ENCODE measurements around the gene SWAP70.
"Not testable (repeated sequence)": the region's sequence is repeated elsewhere in the genome, so short reads cannot be mapped to it uniquely, and the experiment has no call there.

SWAP70 gene

DNA sequence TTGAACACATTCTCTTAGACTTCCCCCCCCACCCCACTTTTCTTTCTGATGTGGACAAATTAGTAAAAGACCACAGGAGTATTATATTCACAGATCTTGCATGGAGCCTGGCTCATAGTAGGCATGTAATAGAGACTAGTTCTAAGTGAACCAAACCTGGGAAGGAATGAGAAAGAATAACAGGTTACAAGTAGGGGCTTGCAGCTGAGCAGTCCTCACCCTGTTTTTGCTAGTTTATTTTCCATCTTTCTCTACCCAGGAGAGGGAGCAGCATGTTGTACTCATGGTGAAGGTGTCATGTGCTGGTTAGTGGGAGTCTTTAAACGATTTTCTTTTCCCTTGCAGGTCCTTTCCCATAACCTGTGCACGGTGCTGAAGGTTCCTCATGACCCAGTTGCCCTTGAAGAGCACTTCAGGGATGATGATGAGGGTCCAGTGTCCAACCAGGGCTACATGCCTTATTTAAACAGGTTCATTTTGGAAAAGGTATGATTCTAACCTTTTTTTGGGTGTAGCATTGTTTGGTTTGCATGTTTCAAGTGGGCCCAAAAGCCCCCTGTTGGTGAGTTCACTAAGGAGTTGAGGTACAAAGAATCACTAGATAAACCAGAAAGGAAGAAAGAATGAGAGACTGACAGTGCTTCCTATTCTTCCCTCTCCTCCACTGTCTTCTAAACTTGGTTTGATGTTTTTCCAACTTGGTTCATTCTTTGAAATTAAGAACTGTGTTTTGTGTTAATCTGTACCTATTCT, 30.1 kb downstream of the SWAP70 start:
- ATAC-seq: no peak

DNA sequence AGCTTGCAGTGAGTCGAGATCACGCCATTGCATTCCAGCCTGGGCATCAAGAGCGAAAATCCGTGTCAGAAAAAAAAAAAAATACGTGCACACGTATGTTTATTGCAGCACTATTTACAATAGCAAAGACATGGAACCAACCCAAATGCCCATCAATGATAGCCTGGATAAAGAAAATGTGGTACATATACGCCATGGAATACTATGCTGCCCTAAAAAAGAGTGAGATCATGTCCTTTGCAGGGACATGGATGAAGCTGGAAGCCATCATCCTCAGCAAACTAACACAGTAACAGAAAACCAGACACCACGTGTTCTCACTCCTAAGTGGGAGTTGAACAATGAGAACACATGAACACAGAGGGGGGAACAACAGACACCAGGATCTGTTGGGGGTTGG, 31.4 kb downstream of the SWAP70 start:
- ATAC-seq: not testable (repeated sequence)

DNA sequence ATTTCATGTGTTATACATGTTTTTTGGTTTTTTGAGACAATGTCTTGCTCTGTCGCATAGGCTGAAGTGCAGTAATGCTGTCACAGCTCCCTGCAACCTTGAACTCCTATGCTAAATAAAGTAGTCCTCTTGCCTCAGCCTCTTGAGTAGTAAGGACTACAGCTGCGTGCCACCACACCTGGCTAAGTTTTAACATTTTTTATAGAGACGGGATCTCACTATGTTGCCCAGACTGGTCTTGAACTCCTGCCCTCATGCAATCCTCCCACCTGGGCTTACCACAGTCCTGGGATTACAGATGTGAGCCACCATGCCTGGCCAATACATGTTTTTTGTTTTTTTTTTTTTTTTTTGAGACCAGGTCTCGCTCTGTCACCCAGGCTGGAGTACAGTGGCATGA, 33.9 kb downstream of the SWAP70 start:
- ATAC-seq: no peak

DNA sequence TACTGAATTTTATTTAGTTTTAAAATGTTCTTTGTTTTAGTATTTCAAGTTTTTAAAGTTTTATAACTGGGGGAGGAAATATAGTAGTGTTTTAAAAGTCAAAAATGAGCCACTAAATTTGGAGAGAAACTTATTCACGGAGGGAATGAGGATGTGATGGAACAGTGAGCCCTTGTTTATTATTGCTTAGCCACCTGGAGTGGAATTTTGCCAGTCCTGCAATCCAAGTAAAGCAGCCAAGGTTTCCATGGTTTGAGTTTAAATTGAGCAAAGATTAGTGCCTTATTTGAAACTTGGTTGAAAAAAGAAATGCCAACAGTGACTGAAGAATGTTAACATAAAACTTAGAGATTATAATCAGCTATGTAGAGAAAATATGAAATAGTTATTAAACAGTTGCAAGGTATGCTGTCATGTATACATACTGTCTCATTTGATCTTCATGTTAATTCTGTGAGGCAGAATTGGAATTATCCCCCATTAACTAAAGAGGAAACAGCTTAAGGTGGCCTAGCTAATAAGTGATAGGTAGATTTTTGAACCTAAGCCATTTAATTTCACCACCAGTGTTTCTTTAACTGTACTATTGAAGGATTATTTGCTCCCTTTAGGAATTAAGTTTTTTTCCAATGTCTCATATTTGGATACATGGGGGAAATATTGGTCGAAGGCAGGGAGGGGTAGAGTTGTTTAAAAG, 36.4 kb downstream of the SWAP70 start:
- ATAC-seq: no peak

DNA sequence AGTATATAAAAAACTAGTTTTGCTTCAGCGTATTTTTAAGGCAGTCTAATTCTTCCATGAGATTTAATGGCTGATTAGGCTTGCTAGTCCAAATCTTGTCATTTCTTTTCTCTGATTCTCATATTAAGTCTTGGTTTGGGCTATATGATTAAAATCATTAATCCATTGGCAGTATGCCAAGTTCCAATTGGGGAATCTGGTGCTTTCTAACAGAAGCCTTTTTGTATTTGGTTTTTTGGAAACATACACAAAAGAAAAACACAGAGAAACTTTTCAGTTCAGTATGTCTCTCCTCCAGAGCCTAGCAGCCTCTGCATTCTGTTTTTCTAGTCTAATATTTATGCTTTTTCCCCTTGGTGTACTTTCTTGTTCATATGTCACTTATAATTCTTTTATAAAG, 37.9 kb downstream of the SWAP70 start:
- ATAC-seq: no peak

DNA sequence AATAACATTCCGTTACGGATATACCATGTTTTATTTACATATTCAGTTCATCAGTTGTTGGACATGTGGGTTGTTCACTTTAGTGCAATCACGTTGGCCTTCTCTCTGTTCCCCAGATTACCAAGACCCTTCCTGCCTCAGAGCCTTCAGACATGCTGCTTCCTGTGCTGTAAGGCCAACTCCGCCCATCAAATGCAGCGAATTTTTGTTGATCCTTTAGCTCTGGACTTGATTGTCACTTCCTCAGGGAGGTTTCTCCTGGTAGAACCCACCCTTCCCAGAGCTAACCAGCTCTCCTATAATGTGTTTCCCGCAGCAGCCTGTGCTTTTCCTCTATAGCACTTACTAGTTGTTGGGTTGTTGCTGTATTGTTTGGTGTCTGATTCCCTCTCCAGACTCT, 39.4 kb downstream of the SWAP70 start:
- ATAC-seq: no peak

DNA sequence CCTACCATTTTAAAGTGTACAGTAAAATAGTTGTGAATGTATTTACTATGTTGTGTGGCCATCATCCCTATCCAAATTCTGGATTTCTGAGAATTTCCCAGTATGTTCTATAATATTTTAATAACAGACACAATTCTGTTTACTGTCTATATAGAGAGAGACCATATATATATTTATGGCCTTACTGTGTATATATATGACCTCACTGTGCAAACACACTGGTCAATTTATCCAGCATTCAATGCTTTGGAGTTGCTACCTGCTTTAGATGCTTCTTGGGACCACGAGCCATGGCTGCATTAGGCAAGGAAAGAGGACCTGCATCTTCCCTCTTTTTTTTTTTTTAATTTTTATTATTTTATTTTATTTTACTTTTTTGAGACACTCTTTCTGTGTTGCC, 40.2 kb downstream of the SWAP70 start:
- no peak for ATAC-seq

DNA sequence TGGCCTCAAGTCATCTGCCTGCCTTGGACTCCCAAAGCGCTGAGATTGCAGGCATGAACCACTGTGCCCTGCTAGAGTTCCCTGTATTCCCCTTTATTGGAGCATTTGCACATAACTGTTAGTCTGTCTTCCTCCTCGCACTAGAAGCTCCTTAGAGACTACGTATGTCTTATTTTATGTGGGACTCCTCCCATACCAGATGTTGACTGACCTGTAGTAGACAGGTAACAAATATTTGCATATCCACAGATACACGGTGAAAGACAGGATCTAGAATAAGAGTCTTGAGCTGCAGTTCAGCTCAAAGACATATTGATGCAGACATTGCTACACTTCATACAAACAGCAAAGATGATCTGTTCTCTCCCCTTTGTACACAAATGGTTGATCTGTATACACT, 40.7 kb downstream of the SWAP70 start:
- ATAC-seq: no peak

DNA sequence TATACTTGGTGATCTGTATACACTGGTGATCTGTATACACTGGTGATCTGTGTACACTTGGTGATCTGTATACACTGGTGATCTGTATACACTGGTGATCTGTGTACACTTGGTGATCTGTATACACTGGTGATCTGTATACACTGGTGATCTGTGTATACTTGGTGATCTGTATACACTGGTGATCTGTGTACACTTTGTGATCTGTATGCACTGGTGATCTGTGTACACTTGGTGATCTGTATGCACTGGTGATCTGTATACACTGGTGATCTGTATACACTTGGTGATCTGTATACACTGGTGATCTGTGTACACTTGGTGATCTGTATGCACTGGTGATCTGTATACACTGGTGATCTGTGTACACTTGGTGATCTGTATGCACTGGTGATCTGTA, 41.5 kb downstream of the SWAP70 start:
- ATAC-seq: not testable (repeated sequence)

DNA sequence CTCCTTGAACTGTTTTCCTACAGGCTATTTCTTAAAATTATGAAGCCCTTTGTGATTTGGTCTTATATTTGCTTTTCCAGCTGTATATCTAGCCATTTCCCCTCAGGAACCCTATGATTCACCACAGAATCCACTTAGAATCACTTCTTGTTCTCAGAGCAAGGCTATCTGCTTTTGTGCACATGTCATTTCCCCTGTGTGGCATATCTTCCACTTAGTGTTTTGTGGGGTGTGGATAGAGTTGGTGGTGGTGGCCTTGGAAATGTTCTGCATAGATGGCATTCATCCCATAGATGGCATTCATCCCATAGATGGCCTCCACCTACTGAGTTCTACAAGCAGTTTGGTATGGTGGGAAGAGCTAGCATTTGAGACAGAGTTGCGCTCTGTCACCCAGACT, 44.7 kb downstream of the SWAP70 start:
- ATAC-seq: no peak

DNA sequence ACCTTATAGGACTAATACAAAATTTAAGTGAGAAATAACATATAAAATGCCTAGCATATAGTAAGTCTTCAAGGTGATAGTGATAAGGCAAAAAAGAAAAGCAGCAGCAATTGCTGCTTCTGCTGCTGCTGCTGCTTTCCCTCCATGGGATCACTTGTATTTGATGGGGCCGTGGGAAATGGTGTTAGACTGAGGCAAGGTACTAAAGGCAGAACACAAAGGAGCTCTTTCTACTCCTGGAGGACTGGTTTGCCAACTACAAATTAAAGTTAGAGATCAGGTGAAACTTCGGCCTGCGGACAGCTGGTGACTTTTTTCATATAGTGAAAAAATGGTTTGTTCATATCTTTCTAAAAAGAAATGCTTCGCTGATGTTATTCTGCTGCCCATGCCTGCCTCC, 46.3 kb downstream of the SWAP70 start:
- ATAC-seq: no peak

DNA sequence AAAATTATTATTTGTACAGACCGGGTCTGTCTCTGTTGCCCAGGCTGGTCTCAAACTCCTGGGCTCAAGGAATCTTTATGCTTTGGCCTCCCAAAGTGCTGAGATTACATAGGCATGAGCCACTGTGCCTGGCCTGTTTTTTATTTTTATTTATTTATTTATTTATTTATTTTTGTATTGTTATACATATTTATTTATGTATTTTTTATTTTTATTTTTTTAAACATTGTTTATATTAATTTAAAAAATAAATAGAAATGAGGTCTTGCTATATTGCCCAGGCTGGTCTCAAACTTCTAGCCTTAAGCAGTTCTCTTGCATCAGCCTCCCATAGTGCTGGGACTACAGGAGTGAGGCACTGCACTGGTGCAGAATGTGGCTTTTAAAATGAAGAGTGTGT, 47.0 kb downstream of the SWAP70 start:
- ATAC-seq: no peak

DNA sequence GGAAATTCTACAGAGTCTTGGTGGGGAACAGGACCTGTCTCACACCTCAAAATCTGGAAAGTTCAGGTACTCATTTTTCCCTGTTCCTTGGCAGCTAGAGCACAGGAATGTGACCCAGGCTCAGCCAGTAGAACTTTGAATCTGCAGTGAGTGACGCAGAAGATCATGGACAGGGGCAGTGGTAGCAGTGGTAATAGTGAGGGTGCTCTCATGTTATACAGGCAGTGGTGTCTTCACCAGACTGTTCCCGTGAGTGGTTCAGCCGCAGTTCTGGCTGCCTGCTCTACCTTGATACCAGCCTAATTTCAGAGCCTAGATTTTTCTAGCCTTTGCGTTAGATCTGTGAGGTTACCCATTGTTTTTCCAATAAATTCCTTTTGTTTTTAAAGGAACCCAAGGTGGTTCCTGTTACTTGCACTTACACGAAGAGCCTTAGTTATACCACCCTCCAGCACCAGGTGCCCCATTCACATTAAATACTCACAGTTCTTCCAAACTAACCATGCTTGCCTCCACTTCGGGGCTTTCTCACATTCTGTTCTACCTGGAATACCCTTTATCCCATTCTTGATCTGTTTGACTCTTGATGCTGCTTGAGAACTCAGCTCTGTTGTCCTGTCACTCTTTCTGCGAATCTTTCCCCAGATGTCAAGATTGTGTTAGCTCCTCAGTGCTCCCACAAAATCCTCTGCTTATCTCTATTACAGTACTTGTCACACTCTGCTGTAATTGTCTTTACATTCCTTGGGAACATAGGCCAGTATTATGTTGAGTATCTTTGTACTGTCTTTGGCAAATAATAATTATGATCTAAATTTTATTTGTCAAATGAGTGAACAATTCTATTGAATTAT, 47.8 kb downstream of the SWAP70 start:
- ATAC-seq: no peak

DNA sequence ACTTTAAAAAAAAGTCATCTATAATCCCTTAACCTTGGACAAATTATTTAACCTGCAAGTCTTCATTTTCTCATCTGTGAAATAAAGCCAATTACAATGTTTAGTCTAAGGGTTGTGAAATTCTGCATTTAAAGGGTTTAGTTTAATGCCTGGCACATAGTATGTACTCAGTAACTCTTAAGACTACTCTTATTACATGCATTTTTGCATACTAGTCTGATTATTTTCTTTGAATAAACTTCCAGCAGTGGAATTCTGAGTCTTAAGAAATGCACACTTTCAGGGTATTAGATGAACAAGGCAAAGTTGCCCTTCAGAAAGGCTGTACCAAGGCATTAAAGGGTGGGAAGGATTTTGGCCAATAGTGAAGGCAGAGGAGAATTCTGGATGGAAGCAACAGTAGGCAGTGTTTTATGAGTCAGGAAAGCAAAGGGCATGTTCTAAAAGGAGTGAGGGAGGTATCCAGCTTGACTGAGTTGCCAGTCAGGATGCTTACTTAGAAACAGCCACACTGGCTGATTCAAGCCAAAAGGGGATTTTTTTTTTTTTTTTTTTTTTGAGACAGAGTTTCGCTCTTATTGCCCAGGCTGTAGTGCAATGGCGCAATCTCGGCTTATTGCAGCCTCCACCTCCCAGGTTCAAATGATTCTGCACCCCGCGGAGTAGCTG, 50.5 kb downstream of the SWAP70 start:
- ATAC-seq: no peak

DNA sequence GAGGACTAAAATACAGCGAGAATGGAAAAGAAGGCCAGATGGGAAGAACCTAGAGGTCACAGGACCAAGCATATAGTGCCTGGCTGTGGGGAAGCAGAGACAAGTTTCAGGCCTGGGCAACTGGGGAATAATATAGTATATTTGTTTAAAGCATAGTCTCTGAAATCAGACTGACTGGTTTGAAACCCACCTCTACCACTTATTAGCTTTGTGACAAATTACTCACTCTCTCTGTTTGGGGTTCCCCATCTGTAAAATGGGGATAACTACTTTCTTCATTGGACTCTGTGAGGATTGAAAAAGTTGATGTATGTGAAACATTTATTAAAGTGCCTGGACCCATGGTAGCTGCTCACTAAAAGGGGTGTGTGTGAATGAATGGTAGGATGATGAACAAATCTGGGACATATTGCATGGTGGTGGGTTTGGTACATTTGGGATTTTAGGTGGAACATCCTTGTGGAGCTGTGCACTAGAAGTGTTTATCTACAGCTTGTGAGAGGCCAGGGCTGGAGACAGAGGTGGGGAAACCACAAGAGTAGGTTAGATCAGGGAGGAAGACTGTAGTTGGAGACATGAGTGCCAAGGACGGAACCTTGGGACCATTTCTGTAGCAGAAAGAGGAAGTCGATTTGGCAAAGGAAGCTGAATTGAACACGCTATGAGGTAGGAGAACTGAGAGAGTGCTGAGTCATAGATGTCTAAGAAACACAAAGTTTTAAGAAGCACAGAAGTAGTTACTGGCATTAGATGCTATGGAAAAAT, 52.6 kb downstream of the SWAP70 start:
- peak; percentile 48 to 74 for ATAC-seq

DNA sequence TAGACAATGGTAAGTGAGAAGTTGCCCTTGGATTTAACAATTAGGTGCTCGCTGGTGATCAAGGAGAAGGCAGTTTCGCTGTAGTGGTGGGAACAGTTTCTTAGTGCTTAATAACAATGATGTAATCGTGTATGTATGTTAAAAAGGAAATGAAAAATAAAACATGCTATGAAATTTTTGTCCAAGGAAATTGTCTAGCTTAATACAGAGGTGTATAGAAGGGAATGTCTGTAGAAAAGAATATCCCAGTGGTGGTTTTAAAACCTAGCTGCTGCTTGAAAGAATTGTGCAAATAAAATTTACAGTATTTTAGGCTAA, 53.1 kb downstream of the SWAP70 start:
- ATAC-seq: no peak

DNA sequence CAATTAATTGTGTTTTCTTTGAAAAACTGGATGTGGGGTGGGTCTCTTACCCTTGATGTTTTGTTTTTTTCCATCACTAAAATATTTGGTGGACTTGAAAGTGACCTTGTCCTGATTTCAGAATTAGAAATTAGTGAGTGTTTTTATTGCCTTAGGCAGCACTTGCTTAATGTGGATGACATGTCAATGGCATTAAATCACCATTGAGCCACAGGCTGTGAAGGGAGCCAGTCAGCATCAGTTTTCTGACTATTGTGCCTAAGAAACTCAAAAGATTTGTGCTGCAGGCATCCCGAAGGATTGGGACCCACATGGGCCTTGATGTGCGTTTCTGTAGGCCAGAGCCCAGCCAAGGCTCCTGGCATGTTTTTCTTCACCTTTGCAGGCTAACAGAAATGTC, 53.8 kb downstream of the SWAP70 start:
- ATAC-seq: no peak

DNA sequence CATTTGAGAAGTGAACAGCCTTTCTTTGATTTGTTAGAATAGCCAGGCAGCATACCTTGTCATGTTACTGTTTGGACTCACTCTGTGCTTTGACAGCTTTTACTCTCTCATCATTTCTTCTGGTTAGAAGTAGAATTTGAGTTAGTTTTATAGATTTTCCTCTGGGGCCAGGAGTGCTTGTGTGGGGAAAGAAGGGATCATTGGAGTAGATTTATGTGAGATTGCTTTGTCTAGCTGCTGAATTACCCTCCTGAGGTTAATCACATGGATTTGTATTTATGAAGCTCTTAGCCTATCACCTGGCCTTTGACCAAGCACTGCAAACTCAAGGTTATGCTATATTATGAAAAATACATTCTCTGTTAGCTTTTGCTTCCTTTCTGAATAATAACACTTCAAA, 54.3 kb downstream of the SWAP70 start:
- ATAC-seq: no peak

DNA sequence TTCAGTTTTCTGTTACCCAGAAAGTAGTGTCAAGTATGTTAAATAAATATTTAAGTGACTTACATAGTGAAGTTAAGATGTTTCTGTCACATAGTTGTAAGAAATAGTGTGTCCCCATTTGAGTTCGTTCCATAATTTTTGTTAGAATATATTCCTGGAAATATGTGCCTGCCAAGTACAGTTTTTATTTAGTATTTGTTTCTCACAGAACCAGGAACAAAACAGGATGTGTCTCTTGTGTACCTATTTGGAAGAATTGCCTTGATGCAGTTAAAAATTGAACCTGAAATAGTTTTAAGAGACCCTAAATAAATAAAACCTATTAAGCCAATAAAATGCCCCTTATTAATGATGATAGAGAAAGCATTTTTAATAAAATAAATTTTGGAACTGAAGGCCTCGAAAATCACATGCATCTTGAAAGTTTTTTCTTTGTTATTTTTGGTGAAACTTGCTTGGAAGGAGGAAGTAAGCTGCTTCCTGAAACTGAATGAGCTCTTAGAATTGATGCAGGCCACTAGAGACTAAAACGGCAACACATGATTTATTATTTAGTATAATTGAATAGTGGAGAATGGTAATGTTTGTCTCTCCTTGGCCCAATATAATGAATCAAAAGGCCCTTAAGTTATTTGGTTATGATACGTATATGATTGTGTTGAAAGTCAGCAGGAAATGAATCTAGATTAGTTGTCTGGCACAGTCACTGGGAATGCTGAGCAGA, 55.9 kb downstream of the SWAP70 start:
- ATAC-seq: no peak

DNA sequence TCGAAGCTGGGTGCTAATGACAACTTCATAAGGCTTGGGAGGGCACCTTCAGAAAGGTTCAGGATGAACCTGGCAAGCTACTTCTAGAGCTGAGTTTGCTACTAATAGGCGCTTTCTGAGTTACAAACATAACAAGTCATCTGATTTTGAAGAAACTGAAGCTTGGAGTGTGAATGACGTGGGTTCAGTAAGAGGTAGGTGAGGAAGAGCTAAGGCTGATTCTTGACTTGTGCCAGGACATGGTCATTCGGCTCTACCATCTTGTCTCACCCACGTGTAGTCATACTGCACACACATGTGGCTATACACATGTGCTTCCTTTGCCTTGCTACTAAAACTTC, 56.4 kb downstream of the SWAP70 start:
- ATAC-seq: no peak

DNA sequence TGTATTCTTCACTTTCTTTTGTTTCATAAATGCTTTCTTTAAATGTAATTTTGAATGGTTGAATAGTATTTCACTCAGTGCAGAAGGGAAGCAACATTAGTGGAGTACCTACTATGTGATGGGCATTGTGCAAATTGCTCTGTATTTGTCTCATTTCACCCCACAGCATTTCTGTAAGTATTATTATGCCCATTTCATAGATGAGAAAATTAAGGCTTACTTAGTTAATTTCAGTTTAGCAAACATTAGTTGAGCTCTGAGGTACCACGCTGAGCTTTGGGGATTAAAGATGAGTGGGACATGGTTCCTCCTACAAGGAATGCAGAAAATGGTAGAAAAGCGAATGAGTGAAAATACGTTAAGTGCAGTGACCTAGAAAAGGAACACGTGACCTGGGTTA, 58.1 kb downstream of the SWAP70 start:
- no peak for ATAC-seq

DNA sequence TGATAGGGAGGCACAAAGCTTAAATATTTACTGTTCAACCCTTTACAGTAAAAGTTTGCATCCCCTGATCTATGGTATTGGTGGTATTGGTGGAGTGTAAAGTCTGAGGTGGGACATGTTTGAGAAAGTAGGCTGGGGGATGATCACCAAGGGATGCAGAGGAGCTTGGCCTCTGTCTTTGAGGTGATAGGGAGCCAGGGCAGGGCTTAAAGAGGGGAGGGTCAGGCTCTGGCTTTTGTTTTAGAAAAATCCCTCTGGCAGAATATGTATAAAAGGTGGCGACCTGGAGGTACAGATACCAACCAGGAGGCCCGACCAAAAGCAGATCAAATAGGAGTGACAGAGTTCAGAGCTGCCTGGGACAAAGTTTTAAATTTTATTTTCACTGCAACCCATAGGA, 59.0 kb downstream of the SWAP70 start:
- ATAC-seq: no peak

Data from activated CD4-positive, CD25-positive, alpha-beta regulatory T cell treated with anti-CD3 and anti-CD28 coated beads, Interleukin-2, amount 50 U/mL, for 24 hours (primary cell).